WTC11 (cell line): ENCODE data around the gene CMC1. TPM values are rescaled to one million over a fixed set of nuclear protein-coding genes. Genes with fewer than 3 reads are reported as not detected.

Source experiments
- ATAC-seq: fragments of 200-7000 bp; cut with Tn5 transposase; 2 replicates; pipeline ENCODE4 v1.10.0; 2021; ENCODE audit warnings: mild to moderate bottlenecking, moderate library complexity
- CTCF ChIA-PET: fragments of 300-600 bp; sonication (Branson Sonifier 250); formaldehyde crosslinking; loops from one replicate; lab custom pipeline; 2021; ENCODE audit warnings: antibody characterized with exemption; lab: Charles Lee
- POLR2A ChIA-PET: fragments of 350-600 bp; sonication (Branson Sonifier 250); formaldehyde crosslinking; loops from one replicate; lab custom pipeline; 2021; ENCODE audit warnings: antibody characterized with exemption; lab: Charles Lee
- DNase-seq: peaks from one replicate; pipeline ENCODE4 v3.0.0; 2021; ENCODE audit warnings: low spot score
- H3K27ac Mint-ChIP-seq: 2 replicates; pipeline ENCODE4 v1.8.0; 2021; ENCODE audit warnings: mixed read lengths
- H3K27me3 Mint-ChIP-seq: 2 replicates; pipeline ENCODE4 v1.8.0; 2021; ENCODE audit warnings: low read depth, mild to moderate bottlenecking, moderate library complexity, mixed read lengths
- H3K36me3 Mint-ChIP-seq: 2 replicates; pipeline ENCODE4 v1.8.0; 2021; ENCODE audit warnings: mixed read lengths
- H3K4me1 Mint-ChIP-seq: 2 replicates; pipeline ENCODE4 v1.8.0; 2022; ENCODE audit warnings: mixed read lengths
- H3K4me3 Mint-ChIP-seq: 2 replicates; pipeline ENCODE4 v1.8.0; 2021; ENCODE audit warnings: mild to moderate bottlenecking, moderate library complexity, mixed read lengths
- H3K9me3 Mint-ChIP-seq: 2 replicates; pipeline ENCODE4 v1.8.0; 2021; ENCODE audit warnings: mixed read lengths
- ATF3 ChIP-seq: sonication (generic); formaldehyde crosslinking; conservative IDR thresholded peaks from 2 replicates; pipeline ENCODE4 v1.8.1; 2022; ENCODE audit warnings: mild to moderate bottlenecking, missing genetic modification reagents
- ATF6 ChIP-seq: sonication (generic); formaldehyde crosslinking; IDR thresholded peaks from 2 replicates; pipeline ENCODE4 v1.8.1; 2023; ENCODE audit warnings: mild to moderate bottlenecking, missing genetic modification reagents
- CDX4 ChIP-seq: fragments of 250-450 bp; sonication (Bioruptor Pico); IDR thresholded peaks from 2 replicates; pipeline ENCODE4 v1.9.0; 2021; ENCODE audit warnings: moderate library complexity, mild to moderate bottlenecking, inconsistent platforms, borderline replicate concordance
- CREB1 ChIP-seq: sonication (generic); formaldehyde crosslinking; IDR thresholded peaks from 2 replicates; pipeline ENCODE4 v1.8.0; 2023; ENCODE audit warnings: mild to moderate bottlenecking, missing genetic modification reagents
- CREM ChIP-seq: sonication (generic); formaldehyde crosslinking; IDR thresholded peaks from 2 replicates; pipeline ENCODE4 v1.8.1; 2022; ENCODE audit warnings: mild to moderate bottlenecking, missing genetic modification reagents, moderate library complexity
- ESRRA ChIP-seq: sonication (generic); formaldehyde crosslinking; IDR thresholded peaks from 2 replicates; pipeline ENCODE4 v1.8.1; 2022; ENCODE audit warnings: mild to moderate bottlenecking, missing genetic modification reagents, borderline replicate concordance
- GRHL2 ChIP-seq: fragments of 250-450 bp; sonication (Bioruptor Pico); IDR thresholded peaks from 2 replicates; pipeline ENCODE4 v1.8.0; 2022; ENCODE audit warnings: mild to moderate bottlenecking, moderate library complexity; ENCODE audit not compliant: insufficient replicate concordance, severe bottlenecking
- GTF2I ChIP-seq: fragments of 250-450 bp; sonication (Bioruptor Pico); conservative IDR thresholded peaks from 2 replicates; pipeline ENCODE4 v1.4.0; 2021; ENCODE audit warnings: mild to moderate bottlenecking
- HMGXB4 ChIP-seq: sonication (generic); formaldehyde crosslinking; IDR thresholded peaks from 2 replicates; pipeline ENCODE4 v1.8.1; 2023; ENCODE audit warnings: mild to moderate bottlenecking, moderate library complexity, missing genetic modification reagents
- KAT7 ChIP-seq: sonication (generic); formaldehyde crosslinking; IDR thresholded peaks from 2 replicates; pipeline ENCODE4 v1.8.1; 2023; ENCODE audit warnings: missing genetic modification reagents, mild to moderate bottlenecking, borderline replicate concordance
- MLX ChIP-seq: sonication (generic); formaldehyde crosslinking; IDR thresholded peaks from 2 replicates; pipeline ENCODE4 v1.8.1; 2023; ENCODE audit warnings: mild to moderate bottlenecking, missing genetic modification reagents, moderate library complexity
- NFE2L1 ChIP-seq: sonication (generic); formaldehyde crosslinking; IDR thresholded peaks from 2 replicates; pipeline ENCODE4 v1.8.1; 2023; ENCODE audit warnings: missing genetic modification reagents
- NR3C1 ChIP-seq: sonication (generic); formaldehyde crosslinking; conservative IDR thresholded peaks from 2 replicates; pipeline ENCODE4 v1.8.1; 2023; ENCODE audit warnings: low read depth, mild to moderate bottlenecking, missing genetic modification reagents
- RORB ChIP-seq: fragments of 250-450 bp; sonication (Bioruptor Pico); IDR thresholded peaks from 2 replicates; pipeline ENCODE4 v1.9.0; 2021; ENCODE audit warnings: mild to moderate bottlenecking
- TEAD1 ChIP-seq: sonication (generic); formaldehyde crosslinking; IDR thresholded peaks from 2 replicates; pipeline ENCODE4 v1.8.0; 2022; ENCODE audit warnings: mild to moderate bottlenecking, missing genetic modification reagents
- TEAD4 ChIP-seq: sonication (generic); formaldehyde crosslinking; IDR thresholded peaks from 2 replicates; pipeline ENCODE4 v1.8.0; 2022; ENCODE audit warnings: mild to moderate bottlenecking, missing genetic modification reagents
- TP53 ChIP-seq: sonication (generic); formaldehyde crosslinking; IDR thresholded peaks from 2 replicates; pipeline ENCODE4 v1.8.1; 2023; ENCODE audit warnings: mild to moderate bottlenecking, missing genetic modification reagents
- USF2 ChIP-seq: sonication (generic); formaldehyde crosslinking; IDR thresholded peaks from 2 replicates; pipeline ENCODE4 v1.8.1; 2023; ENCODE audit warnings: mild to moderate bottlenecking, missing genetic modification reagents, moderate library complexity
- ZBTB21 ChIP-seq: sonication (generic); formaldehyde crosslinking; IDR thresholded peaks from 2 replicates; pipeline ENCODE4 v1.8.1; 2023; ENCODE audit warnings: mild to moderate bottlenecking, missing genetic modification reagents, borderline replicate concordance
- ZNF138 ChIP-seq: sonication (generic); formaldehyde crosslinking; conservative IDR thresholded peaks from 2 replicates; pipeline ENCODE4 v1.8.1; 2022; ENCODE audit warnings: mild to moderate bottlenecking, moderate library complexity, missing genetic modification reagents
- ZNF263 ChIP-seq: sonication (generic); formaldehyde crosslinking; IDR thresholded peaks from 2 replicates; pipeline ENCODE4 v1.8.1; 2022; ENCODE audit warnings: low read depth, mild to moderate bottlenecking, moderate library complexity, missing genetic modification reagents
- ZNF425 ChIP-seq: fragments of 250-450 bp; sonication (Bioruptor Pico); conservative IDR thresholded peaks from 2 replicates; pipeline ENCODE4 v1.9.0; 2021; ENCODE audit warnings: mild to moderate bottlenecking
- ZNF512 ChIP-seq: sonication (generic); formaldehyde crosslinking; IDR thresholded peaks from 2 replicates; pipeline ENCODE4 v1.8.1; 2022; ENCODE audit warnings: missing genetic modification reagents, borderline replicate concordance
- ZNF671 ChIP-seq: fragments of 250-450 bp; sonication (Bioruptor Pico); IDR thresholded peaks from 2 replicates; pipeline ENCODE4 v1.8.0; 2021; ENCODE audit warnings: mild to moderate bottlenecking
- total RNA-seq: library from RNA; stranded (reverse); gene quantifications from 3 replicates; pipeline ENCODE4 v1.2.3, GENCODE V29; 2021

The CMC1 gene
- total RNA-seq, 1 experiment from 2014 or later, result 25.3 TPM

- Mint-ChIP-seq H3K9me3 (peaks cover 9% of the 10 kb centered on the region; the same call in 1 of the 2 replicates), H3K4me3 (no peak overlapping the region), H3K4me1 (0 out of 2 replicates have a peak, but pooled peaks cover 3% of the 10 kb centered on the region), H3K27me3 (no peaks in the 10 kb centered on the region)
- POLR2A ChIA-PET, result no interaction called here
- no peak for TF ChIP-seq HMGXB4 (CRISPR knock-in tag)
- no peak for TF ChIP-seq NR3C1 (CRISPR knock-in tag)
- TF ChIP-seq TEAD4, result no peak
- no peak for TF ChIP-seq CREM (CRISPR knock-in tag)
- no peak for TF ChIP-seq ZNF425 (CRISPR knock-in tag)
- no peak for TF ChIP-seq USF2
- TF ChIP-seq ATF6 (CRISPR knock-in tag), result no peak
- no peak for TF ChIP-seq TEAD1 (CRISPR knock-in tag)
- no peak for TF ChIP-seq RORB (CRISPR knock-in tag)
- TF ChIP-seq, all 79 proteins: peak for 0
- DNase-seq, result no peak
- no peak overlapping the region for H3K27ac Mint-ChIP-seq
- H3K36me3 Mint-ChIP-seq, result peaks cover 14% of the 10 kb centered on the region
- CTCF ChIA-PET, result no interaction called here
- ATAC-seq, result no peak
Observed at GRCh38 chr3:28265641-28266040, 24.2 kb downstream of the CMC1 start.

- POLR2A ChIA-PET, result interaction anchor here (0.6 kb wide), 1 partner anchor 535 kb away, joined by 3 read pairs; no protein-coding TSS in a partner anchor
- ATAC-seq (peak; percentile 47), DNase-seq (no peak)
- no peak overlapping the region for H3K27ac Mint-ChIP-seq
- H3K36me3 Mint-ChIP-seq, result peaks cover 40% of the 10 kb centered on the region
- no peaks in the 10 kb centered on the region for H3K27me3 Mint-ChIP-seq
- H3K9me3 Mint-ChIP-seq, result peaks cover 26% of the 10 kb centered on the region
- H3K4me1 Mint-ChIP-seq, result no peaks in the 10 kb centered on the region
- CTCF ChIA-PET, result interaction anchor here (0.9 kb wide), 1 partner anchor 28 kb away, joined by 3 read pairs; no protein-coding TSS in a partner anchor
- H3K4me3 Mint-ChIP-seq, result no peak overlapping the region
- TF ChIP-seq ATF3, result no peak
- no peak for TF ChIP-seq MLX (CRISPR knock-in tag)
- no peak for TF ChIP-seq CDX4
- TF ChIP-seq ZNF138 (CRISPR knock-in tag), result no peak
- TF ChIP-seq ZBTB21, result no peak
- no peak for TF ChIP-seq KAT7 (CRISPR knock-in tag)
- TF ChIP-seq TP53 (CRISPR knock-in tag), result no peak
- TF ChIP-seq ZNF671 (CRISPR knock-in tag), result no peak
- no peak for TF ChIP-seq CREB1 (CRISPR knock-in tag)
- no peak for TF ChIP-seq NFE2L1 (CRISPR knock-in tag)
- no peak for TF ChIP-seq ESRRA (CRISPR knock-in tag)
- TF ChIP-seq ZNF512 (CRISPR knock-in tag), result no peak
- TF ChIP-seq ZNF263, result no peak
- TF ChIP-seq GTF2I (CRISPR knock-in tag), result no peak
- TF ChIP-seq GRHL2 (CRISPR knock-in tag), result no peak
Observed at GRCh38 chr3:28267984-28268849, 26.8 kb downstream of the CMC1 start.
